ENCODE results near the gene ODC1.

Gene ODC1

GRCh38 chr2:10482460-10482859, 34.3 kb upstream of the ODC1 start:
- TF ChIP-seq GATA2 (IDR thresholded peaks at IDR 0.05; ENCODE audit: low read depth, low read length), result no peak
- TF ChIP-seq GATA3 (IDR thresholded peaks at IDR 0.05; ENCODE audit: low read depth, low read length), result no peak

GRCh38 chr2:10481666-10482157, 33.6 kb upstream of the ODC1 start:
- no peak for TF ChIP-seq GATA3 (IDR thresholded peaks at IDR 0.05; ENCODE audit: low read depth, low read length)
- no peak for TF ChIP-seq GATA2 (IDR thresholded peaks at IDR 0.05; ENCODE audit: low read depth, low read length)

- no peak for TF ChIP-seq GATA2 (IDR thresholded peaks at IDR 0.05; ENCODE audit: low read depth, low read length)
- TF ChIP-seq GATA3 (IDR thresholded peaks at IDR 0.05; ENCODE audit: low read depth, low read length), result no peak
Measured at GRCh38 chr2:10481055-10481665, 33.0 kb upstream of the ODC1 start.

GRCh38 chr2:10480359-10480949, 32.3 kb upstream of the ODC1 start:
- TF ChIP-seq GATA3 (IDR thresholded peaks at IDR 0.05; ENCODE audit: low read depth, low read length) (no peak), GATA2 (IDR thresholded peaks at IDR 0.05; ENCODE audit: low read depth, low read length) (no peak)

- TF ChIP-seq GATA2 (IDR thresholded peaks at IDR 0.05; ENCODE audit: low read depth, low read length) (no peak), GATA3 (IDR thresholded peaks at IDR 0.05; ENCODE audit: low read depth, low read length) (no peak)
Measured at GRCh38 chr2:10478916-10479315, 30.8 kb upstream of the ODC1 start.

GRCh38 chr2:10478298-10478625, 30.1 kb upstream of the ODC1 start:
- TF ChIP-seq GATA2 (IDR thresholded peaks at IDR 0.05; ENCODE audit: low read depth, low read length) (no peak), GATA3 (IDR thresholded peaks at IDR 0.05; ENCODE audit: low read depth, low read length) (no peak)

- TF ChIP-seq GATA2 (IDR thresholded peaks at IDR 0.05; ENCODE audit: low read depth, low read length) (no peak), GATA3 (IDR thresholded peaks at IDR 0.05; ENCODE audit: low read depth, low read length) (no peak)
Measured at GRCh38 chr2:10477443-10478297, 29.5 kb upstream of the ODC1 start.

- TF ChIP-seq GATA3 (IDR thresholded peaks at IDR 0.05; ENCODE audit: low read depth, low read length) (no peak), GATA2 (IDR thresholded peaks at IDR 0.05; ENCODE audit: low read depth, low read length) (no peak)
Measured at GRCh38 chr2:10476723-10477442, 28.8 kb upstream of the ODC1 start.

GRCh38 chr2:10475811-10476660, 27.9 kb upstream of the ODC1 start:
- TF ChIP-seq GATA2 (IDR thresholded peaks at IDR 0.05; ENCODE audit: low read depth, low read length) (no peak), GATA3 (IDR thresholded peaks at IDR 0.05; ENCODE audit: low read depth, low read length) (no peak)

GRCh38 chr2:10475221-10475722, 27.1 kb upstream of the ODC1 start:
- TF ChIP-seq GATA3 (IDR thresholded peaks at IDR 0.05; ENCODE audit: low read depth, low read length) (no peak), GATA2 (IDR thresholded peaks at IDR 0.05; ENCODE audit: low read depth, low read length) (no peak)

- TF ChIP-seq GATA3 (IDR thresholded peaks at IDR 0.05; ENCODE audit: low read depth, low read length) (no peak), GATA2 (IDR thresholded peaks at IDR 0.05; ENCODE audit: low read depth, low read length) (no peak)
Measured at GRCh38 chr2:10473121-10473756, 25.1 kb upstream of the ODC1 start.

GRCh38 chr2:10471955-10472354, 23.8 kb upstream of the ODC1 start:
- TF ChIP-seq GATA2 (IDR thresholded peaks at IDR 0.05; ENCODE audit: low read depth, low read length) (no peak), GATA3 (IDR thresholded peaks at IDR 0.05; ENCODE audit: low read depth, low read length) (no peak)

Measured in SH-SY5Y (cell line).